Non-pigmented ciliary epithelial cell (primary cell): ENCODE data around the gene KCNJ10.
A peak's percentile ranks its signal among the peaks of the same experiment; 100 is the strongest.

Experiments
- DNase-seq: peaks from one replicate; pipeline ENCODE4 v3.0.0-alpha.2; 2010; ENCODE audit warnings: low read depth

Gene KCNJ10

GRCh38 chr1:160024195-160024905, 45.6 kb downstream of the KCNJ10 start:
- DNase-seq: no peak

DNA sequence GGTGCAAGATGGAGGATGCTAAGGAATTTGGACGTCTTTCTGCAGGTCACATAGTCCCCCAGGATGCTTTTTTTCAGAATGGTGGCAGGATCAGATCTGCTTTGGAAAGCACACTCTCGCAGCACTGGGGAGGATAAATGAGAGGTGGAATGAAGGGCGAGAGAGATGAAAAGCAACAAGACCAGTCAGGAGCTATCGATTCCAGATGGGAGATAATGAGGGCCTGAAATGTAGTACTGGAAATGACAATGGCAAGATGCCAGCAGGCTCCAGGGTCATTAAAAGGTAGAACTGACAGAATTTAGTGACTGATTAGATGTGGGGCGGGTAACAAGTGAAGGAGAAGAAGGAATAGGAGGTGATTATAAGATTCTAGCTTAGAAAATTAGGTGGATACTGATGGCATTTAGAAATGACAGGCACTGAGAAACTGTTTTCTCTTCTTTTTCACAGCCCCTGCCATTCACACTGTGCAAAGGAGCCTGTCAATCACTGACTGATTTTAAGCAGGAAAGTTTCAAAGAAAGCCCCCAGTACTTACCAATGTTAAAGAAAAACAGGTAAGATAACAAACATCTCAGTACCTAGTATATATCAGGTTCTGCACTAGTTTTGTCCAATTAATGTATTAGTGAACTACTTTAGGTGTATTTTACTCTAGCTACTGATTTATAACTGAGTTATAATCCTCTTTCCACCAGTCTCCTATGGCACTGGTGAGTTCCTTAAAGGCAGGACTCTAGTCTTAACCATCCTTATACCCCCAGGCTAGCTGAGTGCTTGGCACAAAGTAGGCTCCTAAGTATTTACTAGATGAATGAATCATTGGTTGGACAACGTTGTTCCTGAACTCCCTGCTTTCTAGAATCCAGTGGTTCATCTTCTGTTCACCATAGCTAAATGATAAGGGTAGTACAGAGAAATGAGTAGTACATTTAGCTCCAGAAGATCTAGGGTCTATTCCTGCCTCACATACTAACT, 47.3 kb downstream of the KCNJ10 start:
- no peak for DNase-seq

DNA sequence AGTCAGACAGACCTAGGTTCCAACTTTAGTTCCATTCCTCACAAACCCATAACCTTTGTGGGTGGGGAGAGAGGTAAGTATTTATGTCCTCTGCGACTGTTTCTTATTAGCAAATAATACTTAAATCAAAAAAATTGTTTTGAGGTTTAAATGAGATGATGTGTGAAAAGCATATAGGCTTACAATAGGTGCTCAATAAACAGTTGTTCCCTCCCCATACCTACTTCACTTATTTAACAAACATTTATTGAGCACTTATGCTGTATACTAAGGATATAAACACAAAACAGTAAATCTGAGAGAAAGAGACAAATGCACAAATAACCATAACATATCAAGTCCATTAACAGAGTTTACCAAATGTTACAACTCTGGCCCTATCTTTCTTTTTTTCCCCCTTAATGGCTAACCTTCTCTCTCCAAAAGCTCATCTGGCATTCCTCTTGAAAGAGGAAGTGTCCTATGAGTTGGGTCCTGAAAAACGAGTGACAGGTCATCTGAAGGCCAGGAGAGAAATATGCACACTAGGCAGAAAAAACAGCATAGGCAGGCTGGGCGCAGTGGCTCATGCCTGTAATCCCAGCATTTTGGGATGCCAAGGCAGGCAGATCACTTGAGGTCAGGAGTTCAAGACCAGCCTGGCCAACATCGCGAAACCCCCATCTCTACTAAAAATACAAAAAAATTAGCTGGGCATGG, 48.4 kb downstream of the KCNJ10 start:
- no peak for DNase-seq

DNA sequence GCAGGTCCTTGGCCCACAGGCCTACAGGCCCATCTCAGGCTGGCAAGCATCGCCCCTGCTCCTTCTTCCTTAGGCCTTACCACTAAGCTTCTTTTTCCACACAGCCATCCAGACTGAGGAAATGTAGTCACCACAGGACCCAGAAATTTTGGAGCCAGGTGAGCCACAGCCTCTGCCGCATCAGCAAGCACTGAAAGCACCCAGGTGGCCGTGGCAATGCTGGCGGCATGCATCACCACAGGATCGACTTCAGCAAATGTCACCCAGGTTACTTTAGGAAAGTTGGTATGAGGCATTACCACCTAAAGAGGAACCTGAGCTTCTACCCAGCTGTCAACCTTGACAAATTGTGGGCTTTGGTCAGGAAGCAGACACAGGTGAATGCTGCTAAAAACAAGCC, 49.8 kb downstream of the KCNJ10 start:
- DNase-seq: no peak

DNA sequence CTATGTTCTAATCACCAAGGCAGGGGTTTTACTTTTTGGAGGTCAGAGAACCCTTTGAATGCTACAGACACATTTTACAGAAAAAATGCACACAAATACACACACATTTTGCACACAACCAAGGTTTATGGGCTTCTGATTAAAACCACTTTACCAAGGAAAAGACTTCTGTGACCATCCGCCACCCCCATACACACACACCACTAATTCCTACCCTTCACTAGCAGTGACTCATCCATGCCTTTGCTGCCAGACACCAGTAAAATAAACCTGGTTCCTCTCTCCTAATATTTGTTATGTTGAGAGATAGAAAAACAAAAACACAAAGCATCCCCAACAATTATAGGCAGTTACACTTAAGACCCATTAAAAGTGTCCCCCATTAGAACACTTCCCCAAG, 51.1 kb downstream of the KCNJ10 start:
- DNase-seq: no peak

GRCh38 chr1:160018347-160018746, 51.6 kb downstream of the KCNJ10 start:
- no peak for DNase-seq

DNA sequence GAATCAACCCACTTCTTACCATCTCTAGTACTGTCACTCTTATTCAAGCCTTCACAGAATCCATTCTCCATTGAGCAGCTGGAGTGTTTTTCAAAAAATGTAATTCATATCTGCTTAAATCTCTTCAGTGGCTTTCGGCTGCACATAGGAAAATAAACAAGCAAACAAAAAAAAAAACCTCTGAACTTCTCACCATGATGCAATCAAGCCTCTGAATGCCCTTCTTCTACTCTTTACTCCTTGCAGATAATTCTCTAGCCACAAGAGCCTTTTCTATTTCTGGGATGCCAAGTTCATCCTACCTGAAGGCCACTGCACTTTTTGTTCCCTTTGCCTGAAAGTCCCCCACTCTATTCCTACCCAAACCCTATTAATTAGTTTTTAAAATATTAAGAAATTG, 52.4 kb downstream of the KCNJ10 start:
- no peak for DNase-seq

GRCh38 chr1:160011781-160012180, 58.2 kb downstream of the KCNJ10 start:
- DNase-seq: no peak

DNA sequence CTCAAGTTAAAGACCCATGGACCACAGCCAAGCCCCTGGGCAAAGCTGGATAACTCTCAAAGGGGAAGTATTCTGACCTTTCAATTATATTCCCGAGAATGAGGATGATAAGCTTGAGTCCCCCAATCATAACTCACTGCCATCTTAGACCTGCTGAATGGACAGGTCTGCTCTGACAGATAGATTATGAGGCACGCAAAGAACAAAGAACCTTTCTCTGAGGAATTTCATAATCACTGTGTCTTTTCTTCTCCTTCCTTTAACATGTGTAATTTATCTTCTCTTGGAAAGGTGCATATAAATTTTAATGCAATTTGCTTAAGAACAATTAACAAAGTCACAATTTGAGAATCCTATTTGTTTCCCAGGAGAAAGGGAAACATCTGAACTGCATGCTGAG, 60.2 kb downstream of the KCNJ10 start:
- DNase-seq: no peak

- DNase-seq: no peak
Observed at GRCh38 chr1:160009081-160009480, 60.9 kb downstream of the KCNJ10 start.

DNA sequence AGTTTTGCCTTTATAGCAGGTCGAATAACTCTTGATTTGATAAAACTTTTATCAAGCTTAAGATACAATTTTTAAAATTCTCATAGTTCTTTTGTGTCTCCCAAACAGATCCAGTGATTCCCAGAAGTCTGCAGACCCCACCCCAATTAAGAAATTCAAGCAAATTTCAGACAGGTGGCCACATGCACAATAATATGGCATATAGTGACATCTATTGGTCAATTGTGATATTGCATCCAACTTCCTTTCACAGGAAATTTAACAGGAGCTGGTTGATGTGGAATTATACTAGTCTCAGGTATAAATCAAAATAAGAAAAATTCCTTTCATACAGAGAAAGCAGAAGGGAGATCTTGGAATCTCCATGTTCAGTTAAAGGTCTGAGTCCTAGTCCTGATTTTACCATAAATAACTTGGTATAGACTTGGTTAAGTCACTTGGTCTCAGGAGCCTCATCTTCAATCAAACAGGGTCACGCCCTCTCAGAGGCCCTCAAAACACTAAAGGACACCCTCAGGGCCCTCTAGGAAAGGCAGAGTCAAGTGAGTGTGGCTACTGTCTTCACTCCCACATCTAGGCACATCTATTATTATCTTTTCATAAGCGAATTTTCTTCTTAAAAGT, 62.3 kb downstream of the KCNJ10 start:
- DNase-seq: no peak

DNA sequence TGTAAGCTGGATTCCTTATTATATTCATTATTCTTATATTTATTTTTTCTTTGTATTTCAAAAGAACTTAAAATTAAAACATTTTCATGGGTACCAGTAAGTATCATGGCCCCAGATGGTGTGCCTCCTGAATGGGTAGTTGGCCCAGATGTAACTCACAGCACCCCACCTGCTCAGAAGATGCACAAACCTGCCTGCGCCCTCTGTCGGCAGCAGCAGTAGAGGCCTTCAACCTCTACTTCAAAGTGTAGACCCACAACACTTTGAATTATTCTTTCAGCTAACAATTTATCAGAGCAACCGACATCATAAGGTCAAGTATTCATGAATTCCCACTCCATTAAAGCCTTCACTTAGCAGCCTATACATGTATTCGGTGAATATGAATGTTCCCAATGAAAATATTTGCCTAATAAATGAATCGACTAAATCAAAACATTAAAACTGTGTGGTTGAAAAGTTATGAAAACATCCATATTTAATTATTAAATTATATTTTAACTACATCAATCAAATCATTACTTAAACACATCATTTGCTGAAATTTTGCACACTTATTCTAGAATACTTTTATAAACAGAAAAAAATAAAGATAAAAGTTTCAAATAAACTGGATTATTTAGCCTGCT, 63.5 kb downstream of the KCNJ10 start:
- no peak for DNase-seq

- DNase-seq: no peak
Observed at GRCh38 chr1:160005070-160005469, 64.9 kb downstream of the KCNJ10 start.

GRCh38 chr1:160004425-160004824, 65.5 kb downstream of the KCNJ10 start:
- no peak for DNase-seq

DNA sequence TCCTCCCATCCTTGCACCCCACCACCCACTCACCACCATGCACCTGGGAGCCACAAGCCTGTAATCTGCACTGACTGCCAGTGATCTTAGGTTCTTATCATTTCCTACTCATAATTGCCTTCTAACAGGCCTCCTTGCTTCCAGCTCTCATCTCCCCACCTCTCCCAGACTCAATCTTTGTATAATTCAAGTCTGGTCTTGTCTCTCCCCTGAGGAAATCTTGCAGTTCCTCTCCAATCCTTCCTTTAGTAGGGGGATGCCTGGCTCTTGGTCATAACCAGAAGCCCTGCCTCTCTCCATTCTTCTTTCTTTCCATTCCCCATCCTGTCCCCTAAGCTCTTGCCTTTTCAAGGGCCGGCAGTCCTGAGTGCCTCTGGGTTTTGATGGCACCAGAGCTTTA, 66.0 kb downstream of the KCNJ10 start:
- DNase-seq: no peak

GRCh38 chr1:160001440-160001839, 68.5 kb downstream of the KCNJ10 start:
- DNase-seq: no peak

- no peak for DNase-seq
Observed at GRCh38 chr1:159999204-159999603, 70.8 kb downstream of the KCNJ10 start.

GRCh38 chr1:159996653-159997052, 73.3 kb downstream of the KCNJ10 start:
- peak; percentile 44 for DNase-seq

- DNase-seq: no peak
Observed at GRCh38 chr1:159994896-159995295, 75.1 kb downstream of the KCNJ10 start.

DNA sequence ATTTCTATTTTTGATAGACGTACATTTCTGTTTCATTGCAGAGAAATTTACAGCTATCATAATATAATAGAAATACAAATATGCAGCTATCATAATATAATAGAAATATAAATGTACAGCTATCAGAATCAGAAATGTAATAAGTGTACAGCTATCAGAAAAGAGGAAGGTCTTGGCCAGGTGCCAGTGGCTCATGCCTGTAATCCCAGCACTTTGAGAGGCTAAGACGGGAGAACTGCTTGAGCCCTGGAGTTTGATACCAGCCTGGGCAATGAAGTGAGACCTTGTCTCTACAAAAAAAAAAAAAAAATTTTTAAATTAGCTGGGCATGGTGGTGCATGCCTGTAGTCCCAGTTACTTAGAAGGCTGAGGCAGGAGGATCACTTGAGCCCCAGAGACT, 76.0 kb downstream of the KCNJ10 start:
- DNase-seq: no peak

DNA sequence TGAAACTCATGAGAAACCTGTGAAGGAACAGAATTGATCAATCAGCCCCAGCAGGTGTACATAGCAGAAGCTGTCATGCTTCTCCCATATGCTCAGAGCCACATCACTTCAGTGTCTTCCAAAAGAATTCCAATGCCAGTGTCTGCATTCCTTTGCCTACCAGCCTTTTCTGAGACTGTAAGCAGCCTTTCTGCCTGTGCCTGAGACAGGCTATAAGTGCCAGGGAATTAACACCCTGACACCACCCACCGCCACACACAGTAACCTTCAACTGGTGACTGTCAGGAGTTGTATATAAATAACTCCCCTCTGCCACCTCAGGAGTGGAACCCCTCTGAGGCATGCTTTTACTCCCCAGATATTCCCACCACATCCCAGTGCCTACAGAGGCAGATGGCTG, 77.8 kb downstream of the KCNJ10 start:
- no peak for DNase-seq

DNA sequence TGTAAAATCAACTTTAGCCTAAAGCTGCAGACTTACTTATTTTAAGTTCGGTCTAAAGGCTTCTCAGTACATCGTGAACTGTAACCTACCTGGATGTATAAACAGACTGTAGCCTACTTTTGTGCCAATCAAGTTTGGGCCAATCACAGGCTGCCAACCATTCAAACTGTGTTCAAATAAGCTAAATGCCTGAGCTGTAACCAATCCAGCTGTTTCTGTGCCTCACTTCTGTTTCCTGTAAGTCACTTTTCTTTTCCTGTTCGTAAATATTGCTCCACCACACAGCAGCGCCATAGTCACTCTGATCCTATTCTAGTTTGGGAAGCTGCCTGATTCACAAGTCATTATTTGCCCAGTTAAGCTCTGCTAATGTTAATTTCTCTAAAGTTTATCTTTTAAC, 78.4 kb downstream of the KCNJ10 start:
- no peak for DNase-seq
